OCI-LY7 (cell line): ENCODE measurements around the gene HOXB6. TPM values are rescaled to one million over a fixed set of nuclear protein-coding genes. Genes with fewer than 3 reads are reported as not detected.

Source experiments
- BruUV-seq: library from RNA; stranded (reverse); fragments of 400-500 nt; replicated peaks from 2 replicates; lab custom pipeline; 2021; lab: Mats Ljungman, UMichigan
- CTCF ChIA-PET: fragments of 300-600 bp; sonication (Branson Sonifier 250); formaldehyde crosslinking; loops from one replicate; lab custom pipeline; 2022; ENCODE audit warnings: antibody characterized with exemption; ENCODE audit not compliant: unreplicated experiment; lab: Charles Lee
- POLR2A ChIA-PET: fragments of 300-600 bp; sonication (Branson Sonifier 250); formaldehyde crosslinking; loops from one replicate; lab custom pipeline; 2022; ENCODE audit warnings: antibody characterized with exemption; lab: Charles Lee
- DNase-seq: peaks from one replicate; pipeline ENCODE4 v3.0.0-alpha.2; 2015; ENCODE audit warnings: low spot score
- H2AFZ ChIP-seq: fragments of 200-600 bp; sonication (generic), shearing (Covaris generic); 2 replicates; pipeline ENCODE4 v1.6.1; 2014; ENCODE audit warnings: mild to moderate bottlenecking, antibody characterized with exemption, low read length, moderate library complexity
- H3K27ac ChIP-seq: fragments of 200-600 bp; sonication (generic); 2 replicates; pipeline ENCODE4 v1.5.1; 2014; ENCODE audit warnings: mixed run types, low read depth, mild to moderate bottlenecking, moderate library complexity, low read length, inconsistent platforms; ENCODE audit not compliant: poor library complexity, severe bottlenecking
- H3K36me3 ChIP-seq: fragments of 200-600 bp; sonication (generic); 2 replicates; pipeline ENCODE4 v1.6.1; 2014; ENCODE audit warnings: mild to moderate bottlenecking, antibody characterized with exemption, low read length, moderate library complexity, mixed read lengths; ENCODE audit not compliant: insufficient read depth
- H3K4me1 ChIP-seq: fragments of 200-600 bp; sonication (generic); 2 replicates; pipeline ENCODE4 v1.5.1; 2014; ENCODE audit warnings: mild to moderate bottlenecking, low read length; ENCODE audit not compliant: insufficient read depth, poor library complexity, severe bottlenecking
- H3K4me2 ChIP-seq: fragments of 200-600 bp; sonication (generic); 2 replicates; pipeline ENCODE4 v1.6.1; 2014; ENCODE audit warnings: mild to moderate bottlenecking, low read length
- H3K4me3 ChIP-seq: fragments of 200-600 bp; sonication (generic); 2 replicates; pipeline ENCODE4 v1.5.1; 2014; ENCODE audit warnings: mild to moderate bottlenecking, low read depth, low read length; ENCODE audit not compliant: poor library complexity, severe bottlenecking
- H3K79me2 ChIP-seq: fragments of 200-600 bp; sonication (generic); 2 replicates; pipeline ENCODE4 v1.6.1; 2016; ENCODE audit warnings: low read depth, mild to moderate bottlenecking, low read length, moderate library complexity, mixed read lengths; ENCODE audit not compliant: insufficient read depth
- H3K9me2 ChIP-seq: fragments of 200-600 bp; sonication (generic); 2 replicates; pipeline ENCODE4 v1.6.1; 2016; ENCODE audit warnings: mild to moderate bottlenecking, low read length, mixed read lengths; ENCODE audit not compliant: insufficient read depth
- H3K9me3 ChIP-seq: fragments of 200-600 bp; sonication (generic); 2 replicates; pipeline ENCODE4 v1.6.1; 2014; ENCODE audit warnings: mild to moderate bottlenecking, mixed run types, low read length, mixed read lengths
- H4K20me1 ChIP-seq: fragments of 200-600 bp; sonication (generic); 2 replicates; pipeline ENCODE4 v1.6.1; 2014; ENCODE audit warnings: mild to moderate bottlenecking, antibody characterized with exemption, low read length, moderate library complexity, mixed read lengths; ENCODE audit not compliant: insufficient read depth
- EZH2phosphoT487 ChIP-seq: fragments of 200-600 bp; sonication (generic); IDR thresholded peaks from 2 replicates; pipeline ENCODE4 v1.6.1; 2018; ENCODE audit warnings: low read depth, borderline replicate concordance, mild to moderate bottlenecking, mixed run types, antibody characterized with exemption, low read length, moderate library complexity, mixed read lengths
- intact Hi-C: fragments of 100-400 bp; cut with micrococcal nuclease; formaldehyde crosslinking; loops from one replicate; pipeline ENCODE4 v1.10.0; 2022; ENCODE audit not compliant: unreplicated experiment
- total RNA-seq, 2 experiments: library from RNA; depleted of rRNA in 1 of 2; stranded (reverse); fragments of >200 nt in 1 of 2; shearing (Covaris generic) in 1 of 2; gene quantifications; 2 replicates each; pipeline ENCODE4 v1.2.3, GENCODE V29; 2014 to 2022
- TF ChIP-seq, protein P1 (sequence below): fragments of 200-600 bp; sonication (generic); conservative IDR thresholded peaks from 2 replicates; pipeline ENCODE4 v1.5.1; 2014; ENCODE audit warnings: mild to moderate bottlenecking, antibody characterized with exemption, low read length, moderate library complexity, mixed read lengths

The HOXB6 gene
- total RNA-seq, 2 experiments from 2014 or later, result not detected

DNA sequence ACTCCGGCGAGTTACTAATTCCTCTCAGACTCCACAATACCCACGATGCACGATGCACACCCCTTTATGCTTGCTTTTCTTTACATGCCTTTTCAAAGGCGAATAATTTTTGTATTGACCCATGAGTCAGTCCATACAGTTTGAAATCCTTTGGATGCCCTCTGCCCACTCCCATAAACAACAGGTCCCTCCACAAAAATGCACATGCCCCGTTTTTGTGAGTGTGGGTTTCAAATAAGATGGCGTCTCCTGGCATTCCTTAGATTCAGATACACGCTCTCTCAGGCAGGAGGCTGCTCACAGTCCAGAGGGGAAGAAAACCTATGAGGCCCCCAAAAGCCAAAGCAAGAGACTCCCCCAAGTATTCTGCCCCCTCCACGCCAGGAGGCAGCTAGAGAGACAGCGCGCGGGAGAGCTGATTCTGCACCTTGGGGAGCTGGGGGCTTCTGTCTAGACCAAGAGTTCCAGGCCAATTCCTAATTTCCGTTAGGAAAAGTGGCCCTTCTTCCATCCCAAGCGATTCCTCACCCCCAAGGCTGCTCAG, 40.9 kb upstream of the HOXB6 start:
- H3K9me3 ChIP-seq, result no peaks in the 10 kb centered on the region
- no TSS peak for BruUV-seq
- intact Hi-C loops, result no loop called here
- H3K79me2 ChIP-seq, result no peaks in the 10 kb centered on the region
- H3K4me3 ChIP-seq, result no peak overlapping the region
- ChIA-PET POLR2A (no interaction called here), CTCF (no interaction called here)
- H3K4me1 ChIP-seq, result no peaks in the 10 kb centered on the region
- H3K27ac ChIP-seq, result no peak overlapping the region
- no peak for DNase-seq
- no peak overlapping the region for H2AFZ ChIP-seq
- H4K20me1 ChIP-seq, result no peaks in the 10 kb centered on the region
- TF ChIP-seq, protein P1, sequence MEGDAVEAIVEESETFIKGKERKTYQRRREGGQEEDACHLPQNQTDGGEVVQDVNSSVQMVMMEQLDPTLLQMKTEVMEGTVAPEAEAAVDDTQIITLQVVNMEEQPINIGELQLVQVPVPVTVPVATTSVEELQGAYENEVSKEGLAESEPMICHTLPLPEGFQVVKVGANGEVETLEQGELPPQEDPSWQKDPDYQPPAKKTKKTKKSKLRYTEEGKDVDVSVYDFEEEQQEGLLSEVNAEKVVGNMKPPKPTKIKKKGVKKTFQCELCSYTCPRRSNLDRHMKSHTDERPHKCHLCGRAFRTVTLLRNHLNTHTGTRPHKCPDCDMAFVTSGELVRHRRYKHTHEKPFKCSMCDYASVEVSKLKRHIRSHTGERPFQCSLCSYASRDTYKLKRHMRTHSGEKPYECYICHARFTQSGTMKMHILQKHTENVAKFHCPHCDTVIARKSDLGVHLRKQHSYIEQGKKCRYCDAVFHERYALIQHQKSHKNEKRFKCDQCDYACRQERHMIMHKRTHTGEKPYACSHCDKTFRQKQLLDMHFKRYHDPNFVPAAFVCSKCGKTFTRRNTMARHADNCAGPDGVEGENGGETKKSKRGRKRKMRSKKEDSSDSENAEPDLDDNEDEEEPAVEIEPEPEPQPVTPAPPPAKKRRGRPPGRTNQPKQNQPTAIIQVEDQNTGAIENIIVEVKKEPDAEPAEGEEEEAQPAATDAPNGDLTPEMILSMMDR, result no peak
- TF ChIP-seq EZH2phosphoT487, result no peak
- H3K4me2 ChIP-seq, result no peak overlapping the region
- H3K9me2 ChIP-seq, result no peaks in the 10 kb centered on the region
- no peaks in the 10 kb centered on the region for H3K36me3 ChIP-seq

DNA sequence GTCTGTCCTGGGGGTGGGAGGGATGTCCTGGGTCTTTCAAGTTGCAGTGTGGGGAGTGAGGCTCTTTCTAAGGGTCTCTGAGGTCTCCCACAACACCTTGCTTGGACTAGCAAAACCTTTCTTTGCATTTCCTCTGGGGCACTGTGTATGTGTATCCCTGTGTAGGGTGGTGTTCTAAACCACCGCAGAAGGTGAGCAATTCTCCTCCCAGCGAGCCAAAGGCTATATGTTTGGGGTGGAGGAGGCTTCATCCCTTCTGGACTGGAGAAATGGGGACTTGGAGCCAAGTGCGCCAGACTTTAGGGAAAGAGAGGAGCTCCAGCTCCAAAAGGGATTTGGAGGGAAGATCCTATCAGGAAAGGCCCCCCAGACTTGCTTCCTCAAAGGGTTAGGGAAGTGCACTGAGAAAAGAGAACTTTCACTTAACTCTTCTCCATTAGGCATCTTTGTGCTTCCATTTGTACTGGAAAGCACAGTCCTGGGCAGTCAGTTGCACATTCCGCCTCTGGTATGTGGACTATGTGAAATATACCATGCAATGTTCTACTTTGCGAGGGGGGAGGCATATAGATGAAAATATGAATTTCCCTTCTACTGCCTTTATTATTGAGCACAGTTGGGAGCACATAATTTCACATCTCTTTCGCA, 40.2 kb upstream of the HOXB6 start:
- no peaks in the 10 kb centered on the region for H3K79me2 ChIP-seq
- no peak overlapping the region for H3K27ac ChIP-seq
- H3K9me2 ChIP-seq, result no peaks in the 10 kb centered on the region
- H3K9me3 ChIP-seq, result no peaks in the 10 kb centered on the region
- no peak overlapping the region for H3K4me3 ChIP-seq
- BruUV-seq, result no TSS peak
- H4K20me1 ChIP-seq, result no peaks in the 10 kb centered on the region
- H2AFZ ChIP-seq, result no peak overlapping the region
- no peaks in the 10 kb centered on the region for H3K36me3 ChIP-seq
- DNase-seq, result no peak
- H3K4me1 ChIP-seq, result no peaks in the 10 kb centered on the region
- TF ChIP-seq, protein P1, result no peak
- no peak for TF ChIP-seq EZH2phosphoT487
- POLR2A ChIA-PET, result no interaction called here
- intact Hi-C loops, result no loop called here
- CTCF ChIA-PET, result no interaction called here
- H3K4me2 ChIP-seq, result no peak overlapping the region

DNA sequence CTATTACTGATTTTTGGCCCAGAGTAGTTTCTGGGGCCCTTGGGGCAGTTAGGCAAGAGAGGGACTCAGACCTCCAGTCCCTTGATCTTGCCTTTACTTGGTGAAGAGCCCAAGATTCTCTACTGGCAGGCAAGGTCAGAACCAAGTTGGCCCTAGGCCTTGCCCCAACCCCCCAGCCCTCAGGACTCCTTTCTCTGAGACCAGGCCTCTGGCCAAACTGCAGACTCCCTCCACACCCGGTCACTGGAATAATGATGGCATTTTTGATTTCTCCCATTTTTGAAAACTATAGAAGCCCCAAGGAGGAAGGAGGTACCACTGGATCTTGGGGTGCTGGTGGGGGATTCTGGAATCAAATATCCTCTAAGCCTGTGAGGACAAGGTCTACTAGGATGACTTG, 39.4 kb upstream of the HOXB6 start:
- Histone ChIP-seq H3K36me3 (no peaks in the 10 kb centered on the region), H3K27ac (no peak overlapping the region), H3K9me3 (no peaks in the 10 kb centered on the region), H3K9me2 (no peaks in the 10 kb centered on the region), H2AFZ (no peak overlapping the region), H4K20me1 (no peaks in the 10 kb centered on the region), H3K4me1 (no peaks in the 10 kb centered on the region), H3K79me2 (no peaks in the 10 kb centered on the region), H3K4me2 (no peak overlapping the region), H3K4me3 (no peak overlapping the region)
- ChIA-PET POLR2A (no interaction called here), CTCF (no interaction called here)
- no peak for TF ChIP-seq EZH2phosphoT487
- TF ChIP-seq, protein P1, result no peak
- intact Hi-C loops, result no loop called here
- no peak for DNase-seq
- no TSS peak for BruUV-seq
